ENCODE measurements around the gene FREM2.

GRCh38 chr13:38686577-38687245 is at the start of gene FREM2:
- no peak for TF ChIP-seq FOXA1 (IDR thresholded peaks at IDR 0.05)
- no peak for TF ChIP-seq SP1 (IDR thresholded peaks at IDR 0.05)
- TF ChIP-seq ARNT (IDR thresholded peaks at IDR 0.05): no peak
- TF ChIP-seq BHLHE40 (IDR thresholded peaks at IDR 0.05; ENCODE audit: borderline replicate concordance): no peak
- no peak for TF ChIP-seq LEF1 (IDR thresholded peaks at IDR 0.05; ENCODE audit: borderline replicate concordance)
- no peak for TF ChIP-seq ELF4 (IDR thresholded peaks at IDR 0.05)
- TF ChIP-seq FOXK2 (IDR thresholded peaks at IDR 0.05): no peak
- TF ChIP-seq L3MBTL2 (conservative IDR thresholded peaks at IDR 0.05): peak; percentile 56
- TF ChIP-seq HDGF (IDR thresholded peaks at IDR 0.05; ENCODE audit: borderline replicate concordance): no peak
- no peak for TF ChIP-seq FOXM1 (IDR thresholded peaks at IDR 0.05; ENCODE audit: borderline replicate concordance)
- TF ChIP-seq SUZ12 (IDR thresholded peaks at IDR 0.05): no peak
- TF ChIP-seq PKNOX1 (IDR thresholded peaks at IDR 0.05): peak; percentile 97
- no peak for TF ChIP-seq ZNF384 (IDR thresholded peaks at IDR 0.05)
